K562 (cell line): ENCODE data around the gene TGFBR1. TPM values are rescaled to one million over a fixed set of nuclear protein-coding genes. Genes with fewer than 3 reads are reported as not detected.

Source experiments
- ATAC-seq: fragments of 200-7000 bp; cut with Tn5 transposase; 3 replicates; pipeline ENCODE4 v1.9.1; 2020; ENCODE audit warnings: moderate library complexity
- BruUV-seq: library from RNA; stranded (reverse); fragments of 400-500 nt; replicated peaks from 2 replicates; lab custom pipeline; 2021; lab: Mats Ljungman, UMichigan
- CTCF ChIA-PET: fragments of 300-600 bp; formaldehyde crosslinking; extraction: SDS; loops from one replicate; lab custom pipeline; 2021; ENCODE audit warnings: low intra/inter-chr PET ratio; lab: Yijun Ruan, JAX
- POLR2A ChIA-PET: fragments of 300-600, 350-650 bp; sonication (Branson Sonifier 250); formaldehyde crosslinking; extraction: SDS; loops from one replicate; lab custom pipeline; 2021; ENCODE audit warnings: antibody characterized with exemption, inconsistent platforms; lab: Yijun Ruan, JAX
- DNase-seq, 4 experiments: peaks; one replicate each; pipeline versions ENCODE4 v3.0.0 to v3.0.0-alpha.2; 2011 to 2018; ENCODE audit warnings: low spot score in 3 of 4, mixed read lengths in 3 of 4; ENCODE audit errors: extremely low read depth in 1 of 4
- FAIRE-seq: peaks from 2 replicates; lab custom pipeline; 2011; peaks lifted over from hg19 to GRCh38; lab: Jason Lieb, UNC
- H2AFZ ChIP-seq: 2 replicates; pipeline ENCODE4 v1.6.0; 2011; ENCODE audit warnings: low read depth, low read length, control low read depth, inconsistent platforms
- H3K27ac ChIP-seq: fragments of 200-600 bp; 3 replicates; pipeline ENCODE4 v1.8.0; 2011; ENCODE audit warnings: low read depth, mild to moderate bottlenecking, control low read depth, inconsistent platforms, low read length, moderate library complexity, mixed read lengths; ENCODE audit errors: extremely low read depth
- H3K27me3 ChIP-seq, 2 experiments: fragments of 300-600 bp in 1 of 2; 2 replicates in 1 of 2; 3 replicates in 1 of 2; pipeline versions ENCODE4 v1.6.0 to v1.8.0; 2011; ENCODE audit warnings: inconsistent platforms in 2 of 2, low read length in 2 of 2, mild to moderate bottlenecking in 1 of 2, mixed read lengths in 1 of 2, moderate library complexity in 1 of 2; ENCODE audit not compliant: control insufficient read depth in 2 of 2, insufficient read depth in 2 of 2
- H3K36me3 ChIP-seq: fragments of 300-600 bp; 3 replicates; pipeline ENCODE4 v1.8.0; 2011; ENCODE audit warnings: mild to moderate bottlenecking, low read length, inconsistent platforms; ENCODE audit not compliant: control insufficient read depth, insufficient read depth
- H3K4me1 ChIP-seq, 2 experiments: fragments of 200-600 bp in 1 of 2; replicated peaks in 1 of 2; 2 replicates in 1 of 2; 3 replicates in 1 of 2; pipeline versions ENCODE4 v1.5.1 to v1.8.0; 2011; ENCODE audit warnings: inconsistent platforms in 2 of 2, low read length in 2 of 2, mild to moderate bottlenecking in 1 of 2, mixed read lengths in 1 of 2, moderate library complexity in 1 of 2; ENCODE audit not compliant: control insufficient read depth in 2 of 2, insufficient read depth in 2 of 2
- H3K4me2 ChIP-seq: 2 replicates; pipeline ENCODE4 v1.6.1; 2011; ENCODE audit warnings: low read length, control low read depth, inconsistent platforms, mixed read lengths; ENCODE audit not compliant: insufficient read depth
- H3K4me3 ChIP-seq: fragments of 200-600 bp; sonication (generic), shearing (Covaris generic); 2 replicates; pipeline ENCODE4 v1.5.1; 2016; ENCODE audit warnings: control low read depth, inconsistent platforms
- H3K79me2 ChIP-seq: fragments of 200-600 bp; 3 replicates; pipeline ENCODE4 v1.8.0; 2011; ENCODE audit warnings: low read length, inconsistent platforms; ENCODE audit not compliant: control insufficient read depth, insufficient read depth
- H3K9ac ChIP-seq, 2 experiments: 2 replicates each; pipeline versions ENCODE4 v1.6.0 to v1.6.1; 2011; ENCODE audit warnings: low read depth in 2 of 2, low read length in 2 of 2, control low read depth in 1 of 2, inconsistent platforms in 1 of 2, mild to moderate bottlenecking in 1 of 2, mixed read lengths in 1 of 2; ENCODE audit not compliant: insufficient read depth in 1 of 2
- H3K9me1 ChIP-seq: one replicate; pipeline ENCODE4 v1.6.0; 2011; ENCODE audit warnings: inconsistent platforms, mild to moderate bottlenecking, low read length, moderate library complexity; ENCODE audit not compliant: control insufficient read depth, insufficient read depth
- H3K9me3 ChIP-seq: replicated peaks from 2 replicates; pipeline ENCODE4 v1.5.1; 2011; ENCODE audit warnings: low read depth, low read length, inconsistent platforms; ENCODE audit not compliant: control insufficient read depth, insufficient read depth
- H4K20me1 ChIP-seq: replicated peaks from 2 replicates; pipeline ENCODE4 v1.6.1; 2011; ENCODE audit warnings: low read length, inconsistent platforms, mixed read lengths; ENCODE audit not compliant: control insufficient read depth, insufficient read depth
- AFF4 ChIP-seq: sonication (generic); formaldehyde crosslinking; IDR thresholded peaks from 2 replicates; pipeline ENCODE4 v1.8.0; 2023; ENCODE audit warnings: mild to moderate bottlenecking, missing genetic modification reagents
- BRD4 ChIP-seq: fragments of 200-600 bp; sonication (generic); IDR thresholded peaks from 2 replicates; pipeline ENCODE4 v1.6.1; 2017; ENCODE audit warnings: inconsistent platforms
- ETS1 ChIP-seq: conservative IDR thresholded peaks from 2 replicates; pipeline ENCODE4 v1.6.1; 2011; ENCODE audit warnings: low read depth, mild to moderate bottlenecking, low read length; ENCODE audit not compliant: control insufficient read depth
- HNRNPL ChIP-seq: fragments of 200-400 bp; formaldehyde crosslinking; IDR thresholded peaks from 2 replicates; pipeline ENCODE4 v1.6.1; 2017; ENCODE audit warnings: low read depth, mild to moderate bottlenecking, low read length
- PHB ChIP-seq: fragments of 250-450 bp; sonication (Bioruptor Pico); IDR thresholded peaks from 2 replicates; pipeline ENCODE4 v1.5.0; 2021
- ZEB2 ChIP-seq: fragments of 450-650 bp; IDR thresholded peaks from 2 replicates; pipeline ENCODE4 v1.6.1; 2016
- WGBS: fragments of 100-300 bp; shearing (Covaris generic); methylation state at CpG from one replicate; pipeline ENCODE4 v1.1.6; 2016; ENCODE audit warnings: low coverage, mixed read lengths; ENCODE audit not compliant: insufficient coverage; ENCODE audit errors: missing lambda C conversion rate; 5-methylcytosine and 5-hydroxymethylcytosine counted together
- in situ Hi-C: fragments of 300-500 bp; cut with MboI; formaldehyde crosslinking; loops from 4 replicates; pipeline ENCODE4 v1.15.0; 2018; ENCODE audit warnings: inconsistent platforms, mixed read lengths
- intact Hi-C: fragments of 100-400 bp; cut with micrococcal nuclease; formaldehyde crosslinking; loops from 2 replicates; pipeline ENCODE4 v1.14.2; 2022
- polyA plus RNA-seq, 8 experiments: library from polyadenylated mRNA; depleted of rRNA in 4 of 8; stranded (reverse) in 5 of 8; unstranded in 3 of 8; fragments of >200 nt; fragmentation: Nextera tagmentation in 2 of 8; fragmentation: Illumina TruSeq in 1 of 8; extraction: Ambion mirVana in 2 of 8; extraction: Trizol in 1 of 8; gene quantifications; 2 replicates each; pipeline versions ENCODE4 v1.2.1 to v1.2.3, GENCODE V29; 2011 to 2014; ENCODE audit warnings: inconsistent platforms in 1 of 8, missing spikeins in 1 of 8
- total RNA-seq, 7 experiments: library from RNA; depleted of rRNA in 6 of 7; stranded (reverse); fragments of >200 nt in 6 of 7; fragmentation: Illumina TruSeq in 2 of 7; extraction: Trizol in 2 of 7; gene quantifications; 2 replicates each; pipeline versions ENCODE4 v1.2.1 to v1.2.3, GENCODE V29; 2011 to 2021; ENCODE audit warnings: low replicate concordance in 1 of 7
- TF ChIP-seq, protein P1 (sequence below): fragments of 450-650 bp; IDR thresholded peaks from 2 replicates; pipeline ENCODE4 v1.6.1; 2016
- TF ChIP-seq, protein P2 (sequence below): fragments of 250-450 bp; sonication (Bioruptor Pico); IDR thresholded peaks from 2 replicates; pipeline ENCODE4 v1.4.0; 2020; ENCODE audit warnings: mild to moderate bottlenecking, moderate library complexity, borderline replicate concordance

The TGFBR1 gene
- total and polyA plus RNA-seq, 9 of the 15 experiments (the other 6 are each of a cell fraction or from before 2014, with no cell fraction given) = 15.5 to 62.4 (median 42.7) TPM

GRCh38 chr9:99141849-99142248, 36.9 kb downstream of the TGFBR1 start:
- no peak overlapping the region for H3K27ac ChIP-seq
- 80% methylated on average over 5 of the region's 5 CpGs for WGBS
- ChIA-PET POLR2A (interaction anchor here (0.6 to 1.5 kb wide), 2 partner anchors 14 to 294 kb away, joined by 3 read pairs; no protein-coding TSS in a partner anchor), CTCF (interaction anchor here (4.9 kb wide), 1 partner anchor 141 kb away, joined by 61 read pairs; no protein-coding TSS in a partner anchor)
- peaks cover 0 to 7% of the 10 kb centered on the region in 2 experiments; a peak in 3 of 5 replicates for H3K4me1 ChIP-seq
- no peaks in the 10 kb centered on the region for H3K9me1 ChIP-seq
- no peaks in the 10 kb centered on the region for H4K20me1 ChIP-seq
- H3K9ac ChIP-seq = no peak overlapping the region
- FAIRE-seq = no peak
- no peaks in the 10 kb centered on the region for H3K27me3 ChIP-seq
- H3K79me2 ChIP-seq = no peaks in the 10 kb centered on the region
- DNase-seq = no peak
- no peak overlapping the region for H2AFZ ChIP-seq
- no TSS peak for BruUV-seq
- no peaks in the 10 kb centered on the region for H3K9me3 ChIP-seq
- H3K4me2 ChIP-seq = no peak overlapping the region
- peaks cover 91% of the 10 kb centered on the region for H3K36me3 ChIP-seq
- in situ Hi-C loops (no loop called here), intact Hi-C loops (loop anchor here (2.0 to 5.0 kb wide), 2 partner anchors 125 to 295 kb away; no protein-coding TSS in a partner anchor)
- ATAC-seq = no peak
- TF ChIP-seq PHB (CRISPR knock-in tag) = no peak
- TF ChIP-seq HNRNPL = no peak
- no peak for TF ChIP-seq ETS1
- TF ChIP-seq AFF4 (CRISPR knock-in tag) = no peak
- TF ChIP-seq, protein P1, sequence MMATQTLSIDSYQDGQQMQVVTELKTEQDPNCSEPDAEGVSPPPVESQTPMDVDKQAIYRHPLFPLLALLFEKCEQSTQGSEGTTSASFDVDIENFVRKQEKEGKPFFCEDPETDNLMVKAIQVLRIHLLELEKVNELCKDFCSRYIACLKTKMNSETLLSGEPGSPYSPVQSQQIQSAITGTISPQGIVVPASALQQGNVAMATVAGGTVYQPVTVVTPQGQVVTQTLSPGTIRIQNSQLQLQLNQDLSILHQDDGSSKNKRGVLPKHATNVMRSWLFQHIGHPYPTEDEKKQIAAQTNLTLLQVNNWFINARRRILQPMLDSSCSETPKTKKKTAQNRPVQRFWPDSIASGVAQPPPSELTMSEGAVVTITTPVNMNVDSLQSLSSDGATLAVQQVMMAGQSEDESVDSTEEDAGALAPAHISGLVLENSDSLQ = no peak
- TF ChIP-seq, protein P2, sequence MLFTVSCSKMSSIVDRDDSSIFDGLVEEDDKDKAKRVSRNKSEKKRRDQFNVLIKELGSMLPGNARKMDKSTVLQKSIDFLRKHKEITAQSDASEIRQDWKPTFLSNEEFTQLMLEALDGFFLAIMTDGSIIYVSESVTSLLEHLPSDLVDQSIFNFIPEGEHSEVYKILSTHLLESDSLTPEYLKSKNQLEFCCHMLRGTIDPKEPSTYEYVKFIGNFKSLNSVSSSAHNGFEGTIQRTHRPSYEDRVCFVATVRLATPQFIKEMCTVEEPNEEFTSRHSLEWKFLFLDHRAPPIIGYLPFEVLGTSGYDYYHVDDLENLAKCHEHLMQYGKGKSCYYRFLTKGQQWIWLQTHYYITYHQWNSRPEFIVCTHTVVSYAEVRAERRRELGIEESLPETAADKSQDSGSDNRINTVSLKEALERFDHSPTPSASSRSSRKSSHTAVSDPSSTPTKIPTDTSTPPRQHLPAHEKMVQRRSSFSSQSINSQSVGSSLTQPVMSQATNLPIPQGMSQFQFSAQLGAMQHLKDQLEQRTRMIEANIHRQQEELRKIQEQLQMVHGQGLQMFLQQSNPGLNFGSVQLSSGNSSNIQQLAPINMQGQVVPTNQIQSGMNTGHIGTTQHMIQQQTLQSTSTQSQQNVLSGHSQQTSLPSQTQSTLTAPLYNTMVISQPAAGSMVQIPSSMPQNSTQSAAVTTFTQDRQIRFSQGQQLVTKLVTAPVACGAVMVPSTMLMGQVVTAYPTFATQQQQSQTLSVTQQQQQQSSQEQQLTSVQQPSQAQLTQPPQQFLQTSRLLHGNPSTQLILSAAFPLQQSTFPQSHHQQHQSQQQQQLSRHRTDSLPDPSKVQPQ (CRISPR knock-in tag) = no peak
- no peak for TF ChIP-seq BRD4
- no peak for TF ChIP-seq ZEB2
- H3K4me3 ChIP-seq = no peak overlapping the region
